Retinal pigment epithelial cell (primary cell): ENCODE data around the gene ISG15.

Experiments used
- DNase-seq: peaks from one replicate; pipeline ENCODE4 v3.0.0-alpha.2; 2010; ENCODE audit warnings: low read depth
- H3K4me3 ChIP-seq: 2 replicates; pipeline ENCODE4 v1.5.1; 2011; ENCODE audit warnings: mild to moderate bottlenecking, low read length, control low read depth, moderate library complexity
- CTCF ChIP-seq: conservative IDR thresholded peaks from 2 replicates; pipeline ENCODE4 v1.5.1; 2011; ENCODE audit warnings: low read depth, low read length, control low read depth, inconsistent platforms

The ISG15 gene

GRCh38 chr1:1034439-1034781 lies 21.1 kb downstream of the ISG15 start:
- DNase-seq = no peak
- H3K4me3 ChIP-seq = no peak overlapping the region
- no peak for TF ChIP-seq CTCF

DNA sequence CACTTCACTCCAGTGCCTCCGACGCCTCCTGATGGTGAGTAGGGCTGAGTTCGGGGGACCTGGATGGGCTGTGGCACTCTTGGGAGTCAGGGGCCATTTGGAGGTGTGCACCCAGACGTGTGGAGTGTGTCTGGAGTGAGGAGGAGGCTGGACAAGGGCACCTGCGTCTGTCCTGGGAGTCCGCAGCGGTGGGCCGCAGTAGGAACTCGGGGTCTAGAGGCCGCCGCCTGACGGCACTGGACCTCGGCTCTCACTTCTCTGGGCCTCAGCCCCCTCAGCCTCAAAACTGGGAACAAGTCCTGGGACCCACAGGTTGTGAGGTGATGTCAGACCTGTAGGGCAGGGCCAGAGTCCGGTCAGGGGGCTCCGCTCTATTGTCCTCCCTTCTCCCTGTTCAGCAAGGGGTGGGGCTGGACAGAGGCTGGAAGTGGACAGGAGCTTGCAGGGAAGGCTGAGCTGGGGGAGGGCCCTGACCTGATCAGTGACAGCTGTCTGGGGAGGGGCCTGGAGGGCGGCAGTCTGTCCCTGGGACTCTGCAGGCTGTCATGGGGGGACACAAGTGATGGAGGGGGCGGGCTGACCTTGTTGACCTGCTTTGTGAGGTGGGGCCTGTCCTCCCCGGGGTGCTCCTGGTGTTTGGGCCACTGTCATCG lies 22.1 kb downstream of the ISG15 start:
- H3K4me3 ChIP-seq = no peak overlapping the region
- no peak for DNase-seq
- no peak for TF ChIP-seq CTCF

DNA sequence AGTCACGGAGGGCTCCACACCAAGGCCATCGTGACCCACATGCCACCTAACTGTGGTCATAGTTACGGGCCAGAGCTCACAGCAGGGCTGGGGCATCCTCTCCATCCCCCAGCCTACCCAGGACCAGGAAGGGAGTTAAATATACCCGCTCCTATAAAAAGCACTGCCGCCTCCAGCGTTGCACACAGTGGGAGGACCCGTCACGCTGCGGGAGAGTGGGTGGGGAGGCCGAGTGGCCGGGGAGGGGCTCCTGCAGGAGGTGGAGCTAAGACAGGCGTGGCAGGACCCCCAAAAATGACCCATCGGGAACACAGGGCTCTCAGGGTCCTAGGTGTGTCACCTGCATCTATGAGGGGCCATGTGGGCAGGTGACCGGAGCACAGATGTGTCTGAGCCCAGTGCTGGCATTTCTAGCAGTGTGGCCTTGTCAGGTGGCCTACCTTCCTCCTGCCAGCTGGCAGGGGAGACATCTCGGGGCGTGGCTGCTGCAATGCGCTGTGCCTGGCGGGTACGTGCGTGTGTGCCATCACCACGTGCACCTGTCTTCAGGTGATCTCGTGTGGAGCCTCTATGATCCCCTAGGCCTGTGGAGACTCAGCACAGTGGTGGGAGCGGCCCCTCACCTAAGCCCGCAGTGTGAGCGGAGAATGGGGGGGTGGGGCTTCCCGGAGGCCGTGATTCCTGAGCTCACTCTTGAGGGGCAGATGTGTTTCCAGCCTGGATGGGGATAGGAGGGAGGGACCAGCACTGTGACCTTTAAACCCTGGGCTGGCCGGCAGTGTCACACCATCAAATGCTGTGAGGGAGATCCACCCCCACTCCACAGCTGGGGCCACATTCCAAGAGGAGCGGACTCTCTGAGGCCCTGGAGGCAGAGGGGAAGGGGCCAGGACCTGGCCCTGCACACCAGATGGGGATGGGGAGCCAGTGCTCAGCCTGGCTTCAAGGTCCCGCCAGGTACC lies 24.4 kb downstream of the ISG15 start:
- TF ChIP-seq CTCF = no peak
- no peak overlapping the region for H3K4me3 ChIP-seq
- no peak for DNase-seq

DNA sequence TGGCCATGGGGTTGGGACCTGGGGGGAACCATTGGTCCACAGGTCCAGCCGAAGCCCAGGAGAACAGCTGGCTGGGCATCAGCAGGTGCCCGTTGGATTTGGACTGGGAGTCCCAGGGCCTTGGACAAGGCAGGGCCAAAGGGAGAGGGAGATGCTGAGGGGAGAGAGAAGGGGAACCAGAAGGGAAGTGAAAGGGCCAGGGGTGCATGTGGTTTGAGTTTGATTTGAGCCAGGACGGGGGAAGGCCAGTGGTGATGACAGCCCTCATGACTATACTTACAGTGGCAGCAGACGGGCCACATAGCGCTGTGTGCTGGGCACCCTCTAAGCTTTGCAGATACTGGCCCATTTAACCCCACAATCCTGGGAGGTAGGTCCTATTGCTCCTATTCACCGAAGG lies 25.4 kb downstream of the ISG15 start:
- no peak overlapping the region for H3K4me3 ChIP-seq
- no peak for DNase-seq

DNA sequence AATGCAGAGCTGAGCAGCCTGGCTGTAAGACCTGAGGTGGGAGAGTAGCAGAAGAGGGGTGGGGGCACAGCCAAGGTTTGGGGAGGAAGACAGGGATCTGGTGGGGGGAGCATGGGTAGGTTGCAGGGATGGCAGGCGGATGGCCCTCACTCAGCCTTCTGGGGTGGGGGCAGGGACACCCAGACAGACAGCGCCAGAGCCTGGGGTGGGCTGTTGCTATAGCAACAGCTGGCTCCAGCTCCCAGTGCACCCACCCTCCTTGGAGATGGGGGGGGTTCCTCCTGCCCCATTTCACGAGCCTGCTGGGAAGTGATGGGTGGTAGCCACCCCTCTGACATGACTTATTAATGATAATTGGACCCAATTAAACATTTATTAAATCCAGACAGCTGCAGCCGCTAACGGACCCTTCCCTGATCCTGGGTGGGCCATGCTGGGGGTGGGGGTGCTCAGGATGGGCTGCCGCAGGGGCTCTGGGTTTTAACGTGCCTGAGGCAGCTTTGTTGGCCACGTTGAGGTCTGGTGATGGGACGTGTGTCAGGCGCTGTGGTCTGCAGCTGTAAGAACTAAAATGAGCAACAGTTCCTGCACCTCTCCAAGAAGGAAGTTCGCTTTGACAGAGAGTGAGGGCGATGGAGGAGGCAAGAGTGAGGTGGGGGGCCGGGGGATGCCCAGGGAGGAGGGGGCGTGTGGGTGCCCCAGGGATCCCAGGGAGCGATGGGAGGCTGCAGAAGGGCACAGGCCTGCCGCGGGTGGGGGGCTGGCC lies 26.0 kb downstream of the ISG15 start:
- H3K4me3 ChIP-seq = no peak overlapping the region
- no peak for TF ChIP-seq CTCF
- DNase-seq = no peak

More for the DNA sequence above, 25.4 kb downstream of the ISG15 start:
- TF ChIP-seq CTCF = no peak

- H3K4me3 ChIP-seq = peak overlapping the region; percentile 24
- no peak for TF ChIP-seq CTCF
- peak; percentile 65 for DNase-seq
These were observed 27.0 kb downstream of the ISG15 start for GRCh38 chr1:1040004-1040991.
